Placental pericyte (primary cell): ENCODE data around the gene RIMOC1. TPM values are rescaled to one million over a fixed set of nuclear protein-coding genes. Genes with fewer than 3 reads are reported as not detected.

Experiments
- total RNA-seq: library from RNA; depleted of rRNA; stranded (reverse); fragments of >200 nt; gene quantifications from 2 replicates; pipeline ENCODE4 v1.2.3, GENCODE V29; 2012

RIMOC1 gene
- total RNA-seq: 27.8 and 30.8 TPM in 2 replicates

GRCh38 chr5:41903892-41904799 is at the start of gene RIMOC1:
TSS of gene RIMOC1 (plus strand) at chr5:41904344. CDS start at chr5:41904368, 24 bp downstream.

GRCh38 chr5:41869724-41870626 is 34.2 kb upstream of the RIMOC1 start, which contains the start of gene OXCT1:
TSS of gene OXCT1 (minus strand) at chr5:41870425. CDS start at chr5:41870358, 67 bp downstream.

GRCh38 chr5:41924872-41925554 is 20.9 kb downstream of the RIMOC1 start, which contains the start of gene FBXO4:
TSS of gene FBXO4 (plus strand) at chr5:41925281. CDS start at chr5:41925310, 29 bp downstream.

Other genes starting within 250 kb of the RIMOC1 start
- gene OXCT1, start 33.9 kb upstream of the RIMOC1 start, total RNA-seq: 13.3 and 26.8 TPM in 2 replicates
- 10.3 and 12.5 TPM in 2 replicates for gene FBXO4, start 20.9 kb downstream of the RIMOC1 start, total RNA-seq